Thyroid gland (tissue), 4 donors: ENCODE results near the gene CPNE8.

Source experiments
- CTCF ChIP-seq, 6 experiments: fragments of 200-600 bp in 3 of 6; fragments of 450-650 bp in 3 of 6; sonication (generic) in 3 of 6; IDR thresholded peaks; one replicate each; pipeline ENCODE4 v1.5.1; 2016 to 2019; ENCODE audit warnings: antibody characterized with exemption in 6 of 6, mild to moderate bottlenecking in 2 of 6, inconsistent platforms in 1 of 6, moderate library complexity in 1 of 6
- POLR2A ChIP-seq, 2 donors: fragments of 450-650 bp; IDR thresholded peaks; one replicate each; pipeline ENCODE4 v1.6.1; 2017; ENCODE audit warnings: antibody characterized with exemption in 2 of 2, mild to moderate bottlenecking in 2 of 2, moderate library complexity in 1 of 2

GRCh38 chr12:38886931-38887330, 18.5 kb downstream of the CPNE8 start:
- TF ChIP-seq POLR2A (IDR thresholded peaks at IDR 0.05) (no peak), CTCF (IDR thresholded peaks at IDR 0.05) (no peak)
